GM12872 (cell line): ENCODE data around the gene PVALEF.

Source experiments
- CTCF ChIP-seq: IDR thresholded peaks from 3 replicates; pipeline ENCODE4 v1.5.1; 2011; ENCODE audit warnings: low read depth, mild to moderate bottlenecking, low read length, moderate library complexity; ENCODE audit not compliant: insufficient read depth

The PVALEF gene

GRCh38 chr17:81120149-81120484 lies 45.2 kb upstream of the PVALEF start:
- no peak for TF ChIP-seq CTCF

- no peak for TF ChIP-seq CTCF
These were observed 44.3 kb upstream of the PVALEF start for GRCh38 chr17:81120695-81121621.

GRCh38 chr17:81121841-81122733 lies 43.2 kb upstream of the PVALEF start:
- TF ChIP-seq CTCF = no peak

- no peak for TF ChIP-seq CTCF
These were observed 42.0 kb upstream of the PVALEF start for GRCh38 chr17:81123052-81124048.

GRCh38 chr17:81124377-81124776 lies 40.9 kb upstream of the PVALEF start:
- no peak for TF ChIP-seq CTCF

GRCh38 chr17:81125573-81126081 lies 39.7 kb upstream of the PVALEF start:
- TF ChIP-seq CTCF = no peak
